ENCODE data around the gene ABCC11. TPM values are rescaled to one million over a fixed set of nuclear protein-coding genes. Genes with fewer than 3 reads are reported as not detected.

ABCC11 gene
- total and polyA plus RNA-seq, 2 experiments from 2014 or later: 0.10 TPM; not detected in 1

- H4K20me1 ChIP-seq (replicated peaks; ENCODE audit: insufficient read depth): no peaks in the 10 kb centered on the region
- no peaks in the 10 kb centered on the region for H3K9me3 Mint-ChIP-seq
- DNase-seq (ENCODE audit: low spot score) (no peak), ATAC-seq (no peak)
- no peak overlapping the region for H3K27ac ChIP-seq (ENCODE audit: low read depth)
- H3K4me1 Mint-ChIP-seq: peaks cover 17% of the 10 kb centered on the region
- no peak overlapping the region for H3K4me3 ChIP-seq
- no peaks in the 10 kb centered on the region for H3K36me3 Mint-ChIP-seq (ENCODE audit: low read depth)
- H3K36me3 ChIP-seq (ENCODE audit: insufficient read depth): no peaks in the 10 kb centered on the region
- no peaks in the 10 kb centered on the region for H3F3A ChIP-seq (replicated peaks; ENCODE audit: low read depth)
- no peak overlapping the region for H3K27ac Mint-ChIP-seq
- no peaks in the 10 kb centered on the region for H3K9me2 ChIP-seq (ENCODE audit: insufficient read depth)
- H2AFZ ChIP-seq: no peak overlapping the region
- H3K4me3 Mint-ChIP-seq: no peak overlapping the region
- no peaks in the 10 kb centered on the region for H3K4me1 ChIP-seq (ENCODE audit: insufficient read depth)
- H3K27me3 Mint-ChIP-seq (ENCODE audit: insufficient read depth, low read depth, poor library complexity): peaks cover 11% of the 10 kb centered on the region
- no peaks in the 10 kb centered on the region for H3K79me2 ChIP-seq (replicated peaks; ENCODE audit: insufficient read depth)
- no peak overlapping the region for H3K4me2 ChIP-seq
- TF ChIP-seq CTCF (conservative IDR thresholded peaks at IDR 0.05; ENCODE audit: low read depth in 2 of 2) (no peak), JUNB (IDR thresholded peaks at IDR 0.05; ENCODE audit: unreplicated experiment) (no peak), ZNF114 (CRISPR knock-in tag; IDR thresholded peaks at IDR 0.05) (no peak), POLR2AphosphoS5 (IDR thresholded peaks at IDR 0.05; ENCODE audit: low read depth) (no peak), EZH2 (IDR thresholded peaks at IDR 0.05; ENCODE audit: low read depth, unreplicated experiment) (no peak), REST (IDR thresholded peaks at IDR 0.05; ENCODE audit: unreplicated experiment) (no peak), ETS1 (IDR thresholded peaks at IDR 0.05) (no peak), NANOG (IDR thresholded peaks at IDR 0.05; ENCODE audit: borderline replicate concordance) (no peak), CREB1 (CRISPR knock-in tag; IDR thresholded peaks at IDR 0.05; ENCODE audit: low read depth) (no peak), STAT1 (IDR thresholded peaks at IDR 0.05; ENCODE audit: unreplicated experiment) (no peak), ZNF331 (CRISPR knock-in tag; IDR thresholded peaks at IDR 0.05; ENCODE audit: low read depth) (no peak), EZH2phosphoT487 (IDR thresholded peaks at IDR 0.05; ENCODE audit: unreplicated experiment) (no peak)
- TF ChIP-seq, protein P1, sequence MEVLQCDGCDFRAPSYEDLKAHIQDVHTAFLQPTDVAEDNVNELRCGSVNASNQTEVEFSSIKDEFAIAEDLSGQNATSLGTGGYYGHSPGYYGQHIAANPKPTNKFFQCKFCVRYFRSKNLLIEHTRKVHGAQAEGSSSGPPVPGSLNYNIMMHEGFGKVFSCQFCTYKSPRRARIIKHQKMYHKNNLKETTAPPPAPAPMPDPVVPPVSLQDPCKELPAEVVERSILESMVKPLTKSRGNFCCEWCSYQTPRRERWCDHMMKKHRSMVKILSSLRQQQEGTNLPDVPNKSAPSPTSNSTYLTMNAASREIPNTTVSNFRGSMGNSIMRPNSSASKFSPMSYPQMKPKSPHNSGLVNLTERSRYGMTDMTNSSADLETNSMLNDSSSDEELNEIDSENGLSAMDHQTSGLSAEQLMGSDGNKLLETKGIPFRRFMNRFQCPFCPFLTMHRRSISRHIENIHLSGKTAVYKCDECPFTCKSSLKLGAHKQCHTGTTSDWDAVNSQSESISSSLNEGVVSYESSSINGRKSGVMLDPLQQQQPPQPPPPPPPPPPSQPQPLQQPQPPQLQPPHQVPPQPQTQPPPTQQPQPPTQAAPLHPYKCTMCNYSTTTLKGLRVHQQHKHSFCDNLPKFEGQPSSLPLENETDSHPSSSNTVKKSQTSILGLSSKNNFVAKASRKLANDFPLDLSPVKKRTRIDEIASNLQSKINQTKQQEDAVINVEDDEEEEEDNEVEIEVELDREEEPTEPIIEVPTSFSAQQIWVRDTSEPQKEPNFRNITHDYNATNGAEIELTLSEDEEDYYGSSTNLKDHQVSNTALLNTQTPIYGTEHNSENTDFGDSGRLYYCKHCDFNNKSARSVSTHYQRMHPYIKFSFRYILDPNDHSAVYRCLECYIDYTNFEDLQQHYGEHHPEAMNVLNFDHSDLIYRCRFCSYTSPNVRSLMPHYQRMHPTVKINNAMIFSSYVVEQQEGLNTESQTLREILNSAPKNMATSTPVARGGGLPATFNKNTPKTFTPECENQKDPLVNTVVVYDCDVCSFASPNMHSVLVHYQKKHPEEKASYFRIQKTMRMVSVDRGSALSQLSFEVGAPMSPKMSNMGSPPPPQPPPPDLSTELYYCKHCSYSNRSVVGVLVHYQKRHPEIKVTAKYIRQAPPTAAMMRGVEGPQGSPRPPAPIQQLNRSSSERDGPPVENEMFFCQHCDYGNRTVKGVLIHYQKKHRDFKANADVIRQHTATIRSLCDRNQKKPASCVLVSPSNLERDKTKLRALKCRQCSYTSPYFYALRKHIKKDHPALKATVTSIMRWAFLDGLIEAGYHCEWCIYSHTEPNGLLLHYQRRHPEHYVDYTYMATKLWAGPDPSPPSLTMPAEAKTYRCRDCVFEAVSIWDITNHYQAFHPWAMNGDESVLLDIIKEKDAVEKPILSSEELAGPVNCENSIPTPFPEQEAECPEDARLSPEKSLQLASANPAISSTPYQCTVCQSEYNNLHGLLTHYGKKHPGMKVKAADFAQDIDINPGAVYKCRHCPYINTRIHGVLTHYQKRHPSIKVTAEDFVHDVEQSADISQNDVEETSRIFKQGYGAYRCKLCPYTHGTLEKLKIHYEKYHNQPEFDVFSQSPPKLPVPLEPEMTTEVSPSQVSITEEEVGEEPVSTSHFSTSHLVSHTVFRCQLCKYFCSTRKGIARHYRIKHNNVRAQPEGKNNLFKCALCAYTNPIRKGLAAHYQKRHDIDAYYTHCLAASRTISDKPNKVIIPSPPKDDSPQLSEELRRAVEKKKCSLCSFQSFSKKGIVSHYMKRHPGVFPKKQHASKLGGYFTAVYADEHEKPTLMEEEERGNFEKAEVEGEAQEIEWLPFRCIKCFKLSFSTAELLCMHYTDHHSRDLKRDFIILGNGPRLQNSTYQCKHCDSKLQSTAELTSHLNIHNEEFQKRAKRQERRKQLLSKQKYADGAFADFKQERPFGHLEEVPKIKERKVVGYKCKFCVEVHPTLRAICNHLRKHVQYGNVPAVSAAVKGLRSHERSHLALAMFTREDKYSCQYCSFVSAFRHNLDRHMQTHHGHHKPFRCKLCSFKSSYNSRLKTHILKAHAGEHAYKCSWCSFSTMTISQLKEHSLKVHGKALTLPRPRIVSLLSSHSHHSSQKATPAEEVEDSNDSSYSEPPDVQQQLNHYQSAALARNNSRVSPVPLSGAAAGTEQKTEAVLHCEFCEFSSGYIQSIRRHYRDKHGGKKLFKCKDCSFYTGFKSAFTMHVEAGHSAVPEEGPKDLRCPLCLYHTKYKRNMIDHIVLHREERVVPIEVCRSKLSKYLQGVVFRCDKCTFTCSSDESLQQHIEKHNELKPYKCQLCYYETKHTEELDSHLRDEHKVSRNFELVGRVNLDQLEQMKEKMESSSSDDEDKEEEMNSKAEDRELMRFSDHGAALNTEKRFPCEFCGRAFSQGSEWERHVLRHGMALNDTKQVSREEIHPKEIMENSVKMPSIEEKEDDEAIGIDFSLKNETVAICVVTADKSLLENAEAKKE (CRISPR knock-in tag; IDR thresholded peaks at IDR 0.05): no peak
- no peaks in the 10 kb centered on the region for H3K27me3 ChIP-seq (ENCODE audit: insufficient read depth)
Observed at GRCh38 chr16:48161906-48162305, 85.4 kb downstream of the ABCC11 start.
